Adrenal gland (tissue), 5 donors: ENCODE data around the gene NCK1.

Experiments
- CTCF ChIP-seq, 6 experiments: fragments of 450-650 bp in 4 of 6; fragments of 200-600 bp in 2 of 6; sonication (generic) in 1 of 6; IDR thresholded peaks; 1 replicate in 5 of 6; 2 replicates in 1 of 6; pipeline versions ENCODE4 v1.5.1 to v1.8.0; 2016 to 2021; ENCODE audit warnings: antibody characterized with exemption in 6 of 6, mild to moderate bottlenecking in 2 of 6, moderate library complexity in 1 of 6
- POLR2A ChIP-seq, 2 donors: fragments of 450-650 bp; IDR thresholded peaks; one replicate each; pipeline ENCODE4 v1.6.1; 2017; ENCODE audit warnings: antibody characterized with exemption in 2 of 2, mild to moderate bottlenecking in 2 of 2, moderate library complexity in 1 of 2
- donor health status: DM: no; HTN: no; CAD: no.

DNA sequence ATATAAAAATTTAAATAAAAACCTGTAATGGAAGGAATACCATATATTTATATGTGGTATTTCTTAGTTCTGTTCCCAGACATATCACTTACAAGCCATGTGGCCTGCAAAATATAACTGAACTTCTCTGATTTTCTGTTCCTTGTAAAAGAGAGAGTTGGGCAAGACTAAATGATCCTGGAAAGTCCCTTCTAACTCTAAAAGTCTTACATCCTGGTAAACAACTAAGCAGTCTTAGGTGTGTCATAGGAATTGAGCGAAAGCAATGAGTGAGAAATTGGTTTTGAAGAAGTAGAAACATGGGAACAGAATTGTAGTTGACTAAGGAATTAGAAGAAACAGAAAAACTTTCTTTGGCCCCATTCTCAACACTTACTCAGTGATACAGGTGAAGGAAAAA lies 70.5 kb downstream of the NCK1 start:
- TF ChIP-seq CTCF (IDR thresholded peaks at IDR 0.05) (no peak), POLR2A (IDR thresholded peaks at IDR 0.05) (no peak)
